KG1 (cell line): ENCODE results near the gene DSCAM.
"Not testable (repeated sequence)": the region's sequence is repeated elsewhere in the genome, so short reads cannot be mapped to it uniquely, and the experiment has no call there.

ENCODE experiments used
- DNase-seq: peaks from one replicate; lab custom pipeline; 2025; lab: John Stamatoyannopoulos, UW

The DSCAM gene, protein sequence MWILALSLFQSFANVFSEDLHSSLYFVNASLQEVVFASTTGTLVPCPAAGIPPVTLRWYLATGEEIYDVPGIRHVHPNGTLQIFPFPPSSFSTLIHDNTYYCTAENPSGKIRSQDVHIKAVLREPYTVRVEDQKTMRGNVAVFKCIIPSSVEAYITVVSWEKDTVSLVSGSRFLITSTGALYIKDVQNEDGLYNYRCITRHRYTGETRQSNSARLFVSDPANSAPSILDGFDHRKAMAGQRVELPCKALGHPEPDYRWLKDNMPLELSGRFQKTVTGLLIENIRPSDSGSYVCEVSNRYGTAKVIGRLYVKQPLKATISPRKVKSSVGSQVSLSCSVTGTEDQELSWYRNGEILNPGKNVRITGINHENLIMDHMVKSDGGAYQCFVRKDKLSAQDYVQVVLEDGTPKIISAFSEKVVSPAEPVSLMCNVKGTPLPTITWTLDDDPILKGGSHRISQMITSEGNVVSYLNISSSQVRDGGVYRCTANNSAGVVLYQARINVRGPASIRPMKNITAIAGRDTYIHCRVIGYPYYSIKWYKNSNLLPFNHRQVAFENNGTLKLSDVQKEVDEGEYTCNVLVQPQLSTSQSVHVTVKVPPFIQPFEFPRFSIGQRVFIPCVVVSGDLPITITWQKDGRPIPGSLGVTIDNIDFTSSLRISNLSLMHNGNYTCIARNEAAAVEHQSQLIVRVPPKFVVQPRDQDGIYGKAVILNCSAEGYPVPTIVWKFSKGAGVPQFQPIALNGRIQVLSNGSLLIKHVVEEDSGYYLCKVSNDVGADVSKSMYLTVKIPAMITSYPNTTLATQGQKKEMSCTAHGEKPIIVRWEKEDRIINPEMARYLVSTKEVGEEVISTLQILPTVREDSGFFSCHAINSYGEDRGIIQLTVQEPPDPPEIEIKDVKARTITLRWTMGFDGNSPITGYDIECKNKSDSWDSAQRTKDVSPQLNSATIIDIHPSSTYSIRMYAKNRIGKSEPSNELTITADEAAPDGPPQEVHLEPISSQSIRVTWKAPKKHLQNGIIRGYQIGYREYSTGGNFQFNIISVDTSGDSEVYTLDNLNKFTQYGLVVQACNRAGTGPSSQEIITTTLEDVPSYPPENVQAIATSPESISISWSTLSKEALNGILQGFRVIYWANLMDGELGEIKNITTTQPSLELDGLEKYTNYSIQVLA (N-terminal part only)

DNA sequence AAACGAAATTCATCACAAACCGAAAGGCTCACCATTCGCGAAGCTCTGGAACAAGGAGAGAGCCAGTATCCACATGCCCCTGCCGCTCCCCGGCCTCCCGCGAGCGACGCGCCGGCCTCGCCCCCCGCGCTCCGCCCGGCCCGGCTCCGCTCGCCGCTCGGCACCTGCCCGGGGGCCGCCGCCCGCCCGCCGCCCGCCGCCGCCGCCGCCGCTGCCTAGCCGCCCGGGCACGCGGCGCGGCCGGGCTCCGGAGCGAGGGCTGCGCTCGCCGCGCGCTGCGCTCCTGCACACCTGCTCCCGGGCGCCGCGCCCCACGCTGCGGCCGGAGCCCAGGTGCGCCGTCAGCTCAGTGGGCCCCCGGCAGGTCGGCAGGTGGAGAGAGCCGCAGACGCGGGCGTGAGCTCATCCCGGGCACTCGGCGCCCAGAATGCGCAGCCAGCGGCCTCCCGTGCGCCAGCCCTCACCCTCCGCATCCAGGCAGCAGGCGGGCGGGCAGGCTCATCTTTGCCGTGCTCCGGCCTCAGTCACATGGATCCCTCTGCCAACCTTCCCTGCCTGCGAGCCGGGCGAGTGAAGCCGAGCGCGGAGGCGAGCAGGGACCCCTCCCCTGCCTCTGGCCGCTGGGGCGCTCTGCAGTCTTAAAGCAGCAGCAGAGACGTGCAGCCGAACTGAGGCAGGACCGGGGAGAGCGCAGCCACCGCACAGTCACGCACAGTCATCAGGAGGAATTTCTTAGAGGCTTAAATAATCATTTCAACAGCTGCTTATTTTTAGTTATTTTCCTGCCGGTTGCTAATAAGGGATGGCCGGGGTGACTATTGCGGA, at the start of gene DSCAM:
DSCAM (minus strand) TSS at position 572 of the 825 bp plus-strand sequence; CDS start at position 75, 497 bp downstream.
- DNase-seq: no peak

DNA sequence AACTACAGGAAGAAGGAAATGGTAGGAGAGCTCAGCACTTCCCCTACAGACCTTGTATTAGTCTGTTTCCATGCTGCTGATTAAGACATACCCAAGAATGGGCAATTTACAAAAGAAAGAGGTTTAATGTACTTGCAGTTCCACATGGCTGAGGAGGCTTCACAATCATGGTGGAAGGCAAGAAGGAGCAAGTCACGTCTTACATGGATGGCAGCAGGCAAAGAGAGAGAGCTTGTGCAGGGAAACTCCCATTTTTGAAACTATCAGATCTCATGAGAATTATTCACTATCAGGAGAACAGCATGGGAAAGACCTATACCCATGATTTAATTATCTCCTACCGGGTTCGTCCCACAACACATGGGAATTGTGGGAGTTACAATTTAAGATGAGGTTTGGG, 48.7 kb upstream of the DSCAM start:
- DNase-seq: not testable (repeated sequence)

DNA sequence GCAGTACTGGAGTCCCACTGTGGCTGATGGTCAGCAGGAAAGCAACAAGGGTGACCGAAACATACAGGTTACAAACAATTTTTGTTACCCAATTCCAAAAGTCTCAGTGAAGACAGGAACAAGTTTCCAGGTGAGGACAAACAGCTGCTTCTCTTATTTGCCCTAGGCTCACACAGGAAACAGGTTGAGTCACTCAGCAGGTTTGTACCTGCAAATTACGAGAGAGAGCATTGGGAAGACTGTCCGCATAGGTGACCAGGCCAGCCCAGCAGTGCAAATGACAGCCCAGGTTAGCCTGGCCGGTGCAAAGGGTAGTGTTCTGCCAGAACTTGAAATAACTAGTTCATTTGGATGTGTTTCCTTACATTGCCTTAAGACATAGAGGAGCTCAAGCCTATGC, 40.0 kb upstream of the DSCAM start:
- DNase-seq: no peak

DNA sequence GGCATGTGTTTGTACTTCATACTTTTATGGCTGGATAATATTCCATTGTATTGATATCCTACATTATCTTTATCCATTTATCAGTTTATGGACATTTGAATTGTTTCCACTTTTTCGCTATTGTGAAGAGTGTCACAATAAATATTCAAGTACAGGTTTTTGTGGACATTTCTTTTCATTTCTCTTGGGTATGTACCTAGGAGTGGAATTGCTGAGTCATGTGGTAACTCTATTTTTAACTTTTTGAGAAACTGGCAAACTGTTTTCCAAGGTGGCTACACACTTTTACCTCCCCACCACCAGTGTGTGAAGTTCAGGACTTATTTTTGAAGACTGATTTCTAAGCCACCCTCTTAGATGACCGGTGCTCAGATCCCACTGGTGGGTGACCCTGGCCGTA, 39.0 kb upstream of the DSCAM start:
- DNase-seq: no peak

DNA sequence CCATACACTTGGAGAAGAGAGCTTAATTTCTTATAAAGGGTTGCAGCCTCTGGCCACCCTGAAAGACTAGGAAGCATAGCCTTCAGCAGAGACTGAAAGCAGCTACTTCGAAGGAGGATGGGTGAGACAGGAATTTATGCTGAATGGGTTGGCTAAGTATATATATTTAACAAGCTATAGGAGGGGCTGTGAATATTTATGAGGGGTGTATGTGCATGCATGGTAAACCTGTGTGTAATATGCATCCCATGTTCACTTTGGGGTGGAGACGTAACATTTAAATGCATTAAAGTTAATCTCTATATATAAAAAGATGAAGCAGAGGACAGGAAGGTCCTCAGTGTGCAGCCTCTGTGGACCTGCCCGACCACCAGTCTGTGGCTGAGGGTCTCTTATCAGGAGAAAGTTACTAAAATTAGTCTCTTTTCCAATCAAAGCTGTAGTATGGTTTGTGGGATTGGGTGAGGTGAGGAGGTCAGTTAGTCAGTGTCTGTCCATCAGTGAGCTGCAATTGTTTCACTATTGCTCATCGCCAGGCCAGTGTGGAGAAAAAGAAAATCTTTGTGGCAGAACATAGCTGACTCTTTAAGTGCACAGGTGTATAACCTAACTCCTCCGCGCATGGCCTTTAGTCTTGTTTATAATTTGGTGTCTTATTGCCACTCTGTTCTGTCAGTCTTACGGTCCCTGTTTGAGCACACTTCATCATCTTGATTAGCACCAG, 35.4 kb upstream of the DSCAM start:
- no peak for DNase-seq

DNA sequence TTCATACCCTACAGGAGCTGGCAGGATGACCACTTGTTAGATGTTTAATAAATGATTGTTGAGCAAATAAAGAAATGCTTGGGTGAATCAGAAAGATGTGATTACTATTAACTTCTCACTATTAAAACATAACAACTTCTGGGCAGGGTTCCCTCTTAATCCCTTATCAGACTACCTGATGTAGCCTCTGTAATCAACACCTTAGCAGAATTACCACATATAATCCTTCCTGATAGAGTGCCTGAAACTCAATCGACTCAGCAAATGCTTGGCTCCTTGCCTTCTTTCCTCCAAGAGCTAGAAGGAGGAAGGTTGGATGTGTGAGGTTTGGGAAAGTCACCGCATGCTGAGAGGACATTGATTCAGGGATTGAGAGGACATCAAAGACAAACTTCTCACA, 34.8 kb upstream of the DSCAM start:
- no peak for DNase-seq

DNA sequence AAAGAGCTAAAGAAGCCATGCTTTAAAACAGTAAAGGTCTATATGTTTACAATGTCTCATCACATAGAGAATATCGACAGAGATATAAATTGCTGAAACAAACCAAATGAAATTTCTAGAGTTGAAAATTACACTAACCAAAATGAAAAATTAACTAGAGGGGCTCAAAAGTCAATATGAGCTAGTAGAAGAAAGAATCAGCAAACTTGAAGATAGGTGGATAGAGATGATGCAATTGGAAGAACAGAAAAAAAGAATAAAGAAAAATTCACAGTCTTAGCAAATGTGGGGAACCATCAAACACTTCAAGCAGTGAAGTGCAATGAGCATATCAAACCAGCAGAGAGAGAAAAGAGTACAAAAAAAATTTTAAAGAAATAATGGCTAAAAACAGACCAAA, 24.1 kb upstream of the DSCAM start:
- DNase-seq: no peak

DNA sequence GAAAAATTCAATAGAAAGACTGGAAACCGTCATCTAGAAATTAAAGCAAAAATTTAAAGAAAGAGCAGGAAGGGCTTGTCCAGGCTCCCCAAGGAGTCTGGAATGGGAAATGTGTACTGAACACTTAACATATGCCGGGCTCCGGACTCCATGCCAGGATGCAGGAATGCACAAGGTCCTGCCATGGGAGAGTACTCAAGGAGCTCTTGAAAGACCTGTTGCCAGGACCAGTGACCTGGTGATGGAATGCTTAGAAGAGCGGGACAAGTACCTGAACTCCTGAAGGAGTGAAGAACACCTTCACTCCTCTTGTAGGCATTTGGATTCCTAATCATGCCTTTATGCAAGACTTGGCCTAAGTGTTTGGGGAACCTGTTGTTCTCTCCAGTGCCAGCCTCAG, 16.9 kb upstream of the DSCAM start:
- DNase-seq: no peak

DNA sequence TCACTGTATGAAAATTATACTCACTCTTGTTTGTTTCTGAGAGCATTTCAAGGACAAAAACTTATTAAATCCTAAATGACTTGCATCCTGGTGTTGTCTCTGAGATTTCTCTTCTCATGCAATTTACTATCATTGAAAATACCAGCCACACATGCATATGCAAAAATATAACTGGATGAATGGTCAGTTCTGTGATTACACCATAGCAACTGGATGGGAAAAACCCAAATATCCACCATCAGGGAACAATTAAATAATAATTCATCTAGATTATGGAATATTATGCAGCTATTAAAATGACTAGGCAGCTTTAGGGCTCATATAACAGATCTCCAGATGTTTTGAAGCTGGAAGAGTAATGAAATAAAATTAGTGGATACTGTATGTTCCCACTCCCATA, 11.6 kb upstream of the DSCAM start:
- DNase-seq: no peak

DNA sequence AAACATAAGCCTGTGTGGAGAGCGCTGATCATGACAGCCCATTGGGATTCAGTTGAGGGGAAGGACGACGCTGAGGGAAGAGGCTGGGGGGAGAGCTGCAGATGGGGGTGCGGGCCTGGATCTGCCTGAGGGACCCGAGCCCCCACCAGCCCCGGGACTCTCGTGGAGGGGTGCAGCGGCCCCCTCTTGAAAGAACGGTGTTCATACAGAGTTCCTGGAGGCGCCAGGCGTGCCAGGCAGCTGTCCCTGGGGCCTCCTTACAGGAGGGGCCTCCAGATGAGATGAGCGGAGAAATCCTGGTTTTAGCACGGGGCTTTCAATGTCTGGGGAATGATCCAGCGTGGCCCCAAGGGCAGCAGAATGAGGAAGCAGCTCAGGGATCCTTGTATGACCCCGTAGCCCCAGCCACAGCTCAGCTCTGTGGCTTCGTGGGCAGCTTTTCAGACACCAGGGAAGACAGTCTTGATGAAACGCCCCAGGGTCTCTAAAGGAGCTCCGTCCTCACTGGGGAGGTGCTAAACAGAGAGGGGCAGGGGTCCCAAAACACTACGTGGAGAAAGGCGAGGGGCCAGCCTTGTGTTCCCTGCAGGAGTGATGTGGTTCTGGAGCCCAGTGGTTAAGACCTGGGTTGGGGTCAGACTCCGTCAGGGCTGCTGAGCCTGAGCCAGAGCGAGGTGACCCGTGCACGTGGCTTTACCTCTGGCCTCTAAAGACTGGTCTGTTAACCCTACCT, 7.2 kb upstream of the DSCAM start:
- no peak for DNase-seq

DNA sequence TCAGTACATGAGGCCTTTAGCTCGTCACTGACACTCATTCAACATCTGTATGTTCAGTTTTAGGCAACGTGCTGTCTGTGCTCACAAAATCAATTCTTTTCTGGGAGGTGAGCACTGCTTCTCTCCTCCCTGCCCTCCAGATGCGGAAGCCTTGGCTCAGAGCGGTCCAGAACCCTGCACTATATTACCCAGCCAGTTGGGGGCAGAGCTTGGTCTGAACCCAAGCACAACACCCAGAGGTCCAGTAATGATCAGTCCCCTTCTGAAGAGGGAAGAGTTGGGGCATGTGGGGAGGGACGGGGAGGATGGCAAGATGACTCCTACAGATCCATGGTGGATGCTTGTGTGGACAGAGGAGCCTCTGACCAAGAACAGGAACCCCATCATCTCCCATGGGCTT, 5.6 kb upstream of the DSCAM start:
- no peak for DNase-seq

DNA sequence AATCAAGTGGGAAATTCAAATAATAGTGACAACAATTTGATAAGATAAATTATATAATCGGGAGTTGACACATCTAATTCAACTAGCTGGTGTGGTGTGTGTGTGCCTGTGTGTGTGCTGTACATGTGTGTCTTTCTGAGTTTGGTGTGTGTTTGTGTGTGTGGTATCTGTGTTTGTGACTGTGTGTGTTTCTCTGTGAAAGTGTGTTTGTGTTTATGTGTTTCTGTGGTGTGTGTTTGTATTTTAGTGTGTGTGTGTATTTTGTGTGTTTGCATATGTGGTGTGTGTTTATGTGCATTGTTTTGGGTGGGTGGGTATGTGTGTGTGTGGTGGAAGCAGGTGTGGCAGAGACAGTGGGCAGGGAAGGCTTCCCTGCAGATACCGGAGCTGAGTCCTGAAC, 4.8 kb upstream of the DSCAM start:
- no peak for DNase-seq

DNA sequence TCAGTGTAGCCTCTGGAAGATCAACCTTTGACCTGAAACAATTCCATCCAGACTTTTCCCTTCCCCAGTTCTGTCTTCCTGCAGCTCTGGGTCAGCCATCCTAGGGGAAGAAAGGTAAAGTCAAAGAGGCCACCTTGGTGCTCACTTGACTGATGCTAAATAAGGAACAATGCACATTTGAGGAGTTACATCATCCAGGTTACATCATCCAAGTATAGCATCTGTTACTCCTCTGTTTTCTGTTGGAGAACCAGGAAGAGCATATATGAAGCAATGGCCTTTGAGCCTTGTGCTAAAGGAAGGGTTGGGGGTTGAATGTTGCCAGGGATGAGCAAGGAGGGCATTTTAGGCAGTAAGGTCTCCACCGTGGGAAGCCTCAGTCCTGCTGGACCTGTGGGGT, 3.1 kb upstream of the DSCAM start:
- no peak for DNase-seq

DNA sequence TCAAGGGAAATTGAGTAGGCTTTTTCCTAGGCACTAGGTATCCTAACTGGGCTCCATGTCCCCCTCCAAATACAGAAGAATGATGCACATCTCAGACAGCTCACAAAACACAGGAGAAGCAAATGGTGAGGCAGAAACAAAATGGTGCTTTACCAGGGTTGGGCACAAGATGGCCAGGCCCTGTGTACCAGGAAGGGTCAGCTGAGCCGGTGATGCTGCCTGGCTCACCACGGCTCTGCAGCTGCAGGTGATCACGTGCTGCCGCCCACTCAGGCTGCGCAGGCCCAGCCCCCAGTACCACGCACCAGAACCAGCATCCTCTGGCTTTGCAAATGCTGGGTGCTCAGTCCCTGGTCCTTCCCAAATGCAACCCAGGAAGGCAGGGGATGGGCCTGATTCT, 993 bp upstream of the DSCAM start:
- no peak for DNase-seq

DNA sequence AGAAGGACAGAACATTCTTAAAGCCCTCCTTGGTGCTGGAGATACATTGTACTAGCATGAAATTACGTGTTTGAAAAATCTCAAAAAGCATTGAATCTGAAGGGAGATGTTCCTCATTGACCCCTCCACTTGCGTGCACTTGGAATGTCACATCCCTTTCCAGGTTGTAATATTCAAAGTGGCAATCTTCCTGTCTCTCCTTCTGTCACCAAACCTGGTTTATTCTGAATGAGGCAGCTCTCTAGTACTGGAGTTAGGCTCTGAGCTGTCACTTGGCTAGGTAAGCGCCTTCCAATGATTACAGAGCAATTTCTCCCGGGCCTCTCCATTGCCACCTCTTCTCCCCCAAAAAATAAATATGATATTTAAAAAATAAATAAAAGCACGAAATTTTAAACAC, 855 bp downstream of the DSCAM start:
- DNase-seq: no peak

DNA sequence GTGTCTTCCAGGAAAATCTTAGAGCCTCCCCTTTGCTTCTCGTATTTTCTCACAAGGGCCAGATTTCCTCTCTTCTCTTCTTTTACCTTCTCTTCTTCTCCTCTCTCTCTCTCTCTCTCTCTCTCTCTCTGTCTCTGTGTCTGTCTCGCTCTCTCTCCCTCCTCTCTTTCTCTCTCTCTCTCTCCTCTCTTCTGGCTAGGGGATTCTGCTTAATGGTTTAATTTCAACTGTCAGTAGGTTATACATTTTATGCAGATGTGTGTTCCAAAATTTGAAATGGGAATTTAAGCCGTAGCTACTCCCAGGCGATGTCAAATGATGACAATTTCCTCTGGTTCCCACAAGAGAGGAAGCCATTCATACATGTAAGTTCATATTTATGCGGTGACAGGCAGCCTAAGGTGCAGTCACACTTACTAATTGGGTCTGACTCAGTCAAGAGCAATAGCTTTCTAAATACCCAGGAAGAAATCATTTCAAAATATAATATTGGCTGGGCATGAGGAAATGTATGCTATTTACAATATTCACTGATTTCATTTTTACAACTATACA, 1.4 kb downstream of the DSCAM start:
- DNase-seq: no peak

DNA sequence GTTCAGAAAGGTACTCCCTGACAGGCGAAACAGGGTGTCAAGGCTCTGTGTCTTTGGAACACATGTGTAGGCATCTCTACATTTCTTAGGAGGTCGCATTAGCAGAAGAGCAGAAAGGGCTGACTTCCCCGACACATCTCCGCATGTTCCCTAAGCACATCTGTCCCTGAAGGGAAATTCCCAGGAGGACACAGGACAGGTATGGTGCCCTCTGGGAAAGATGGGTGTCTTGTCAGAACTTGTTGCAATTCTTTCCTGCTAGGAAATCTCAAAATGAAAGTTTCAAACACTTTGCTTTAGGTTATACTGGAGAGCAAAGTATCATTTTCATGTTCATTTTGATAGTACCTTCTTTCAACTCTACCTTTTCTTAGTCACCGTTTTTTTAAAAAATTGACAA, 2.0 kb downstream of the DSCAM start:
- DNase-seq: no peak

DNA sequence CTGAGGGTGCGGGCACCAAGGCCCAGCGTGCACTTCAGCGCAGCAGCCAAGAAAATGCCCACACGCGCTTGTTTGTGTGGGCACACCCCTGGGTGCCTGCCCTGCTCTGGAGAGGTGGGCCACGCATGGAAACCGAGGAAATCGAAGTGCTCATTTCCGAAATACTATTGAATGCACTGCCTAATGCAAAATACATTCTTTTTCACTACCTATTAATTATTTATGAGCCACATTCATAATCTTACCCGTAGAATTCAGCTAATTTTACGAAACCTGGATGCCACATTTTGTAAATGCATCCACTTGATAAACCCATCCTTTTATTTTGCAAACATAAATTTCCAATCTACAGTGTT, 4.8 kb downstream of the DSCAM start:
- DNase-seq: no peak

DNA sequence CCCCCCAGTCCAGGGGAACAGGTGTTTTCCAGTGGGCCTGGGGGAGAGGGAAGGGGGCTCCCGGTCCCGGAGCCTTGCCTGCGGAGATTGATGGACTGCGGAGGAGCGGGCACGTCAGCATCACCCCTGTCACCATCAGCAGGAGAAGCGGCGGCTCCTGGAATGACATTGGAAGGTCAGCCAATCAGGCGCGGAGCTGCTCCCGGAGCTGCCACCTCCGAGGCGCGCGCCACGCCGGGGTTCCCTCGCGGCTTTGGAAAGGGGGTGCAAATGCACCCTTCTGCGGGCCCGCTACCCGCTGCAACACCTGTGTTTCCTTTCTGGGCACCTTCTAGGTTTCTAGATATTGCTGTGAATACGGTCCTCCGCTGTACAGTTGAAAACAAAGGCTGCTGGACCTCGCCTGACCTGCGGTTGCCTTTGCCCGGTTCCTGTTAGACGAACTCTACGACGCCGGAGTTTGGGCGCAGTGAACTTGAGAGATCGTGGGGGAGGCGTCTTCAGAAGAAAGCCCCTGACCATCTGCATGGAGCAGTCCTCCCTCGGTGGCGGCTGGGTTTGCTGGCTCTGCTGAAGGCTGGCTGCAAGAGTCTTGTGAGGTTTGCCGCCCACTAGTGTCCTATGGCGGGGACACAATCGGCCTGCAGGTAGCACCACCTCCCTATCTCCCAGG, 5.3 kb downstream of the DSCAM start:
- DNase-seq: no peak
